HFFc6 (cell line): ENCODE measurements around the gene IBA57. TPM values are rescaled to one million over a fixed set of nuclear protein-coding genes. Genes with fewer than 3 reads are reported as not detected.
"Not testable (repeated sequence)": the region's sequence is repeated elsewhere in the genome, so short reads cannot be mapped to it uniquely, and the experiment has no call there.

Experiments used
- DNase-seq: peaks from one replicate; pipeline ENCODE4 v3.0.0-alpha.2; 2018
- H3K27ac Mint-ChIP-seq: 2 replicates; pipeline ENCODE4 v1.8.0; 2020; ENCODE audit warnings: mild to moderate bottlenecking, mixed read lengths
- H3K27me3 Mint-ChIP-seq: 2 replicates; pipeline ENCODE4 v1.8.0; 2021; ENCODE audit warnings: mild to moderate bottlenecking, moderate library complexity, mixed read lengths; ENCODE audit not compliant: insufficient read depth
- H3K36me3 Mint-ChIP-seq: 2 replicates; pipeline ENCODE4 v1.8.0; 2021; ENCODE audit warnings: low read depth, mixed read lengths
- H3K4me1 Mint-ChIP-seq: 2 replicates; pipeline ENCODE4 v1.8.0; 2020; ENCODE audit warnings: low read depth, mixed read lengths
- H3K4me3 Mint-ChIP-seq: 2 replicates; pipeline ENCODE4 v1.8.0; 2020; ENCODE audit warnings: mild to moderate bottlenecking, moderate library complexity, mixed read lengths
- H3K9me3 Mint-ChIP-seq: 2 replicates; pipeline ENCODE4 v1.8.0; 2020; ENCODE audit warnings: mild to moderate bottlenecking, mixed read lengths
- CTCF ChIP-seq: fragments of 200-600 bp; sonication (generic); IDR thresholded peaks from 2 replicates; pipeline ENCODE4 v1.5.0; 2021; ENCODE audit warnings: antibody characterized with exemption, mild to moderate bottlenecking
- total RNA-seq, 6 experiments: library from RNA; stranded (reverse); fragmentation: NEBNext Ultra II Directional; extraction: Animal tissue kit (Norgen Biotek cat#: 25700); gene quantifications; 2 replicates in 1 of 6; 3 replicates in 5 of 6; pipeline ENCODE4 v1.2.3, GENCODE V29; 2021

The IBA57 gene
- total RNA-seq, 6 experiments from 2014 or later, result 4.2 to 5.8 (median 4.7) TPM

- H3K27ac Mint-ChIP-seq, result no peak overlapping the region
- H3K36me3 Mint-ChIP-seq, result peaks cover 7% of the 10 kb centered on the region
- H3K27me3 Mint-ChIP-seq, result peaks cover 3% of the 10 kb centered on the region
- H3K9me3 Mint-ChIP-seq, result peaks cover 6% of the 10 kb centered on the region; the same call in 1 of the 2 replicates
- no peak for DNase-seq
- no peaks in the 10 kb centered on the region for H3K4me1 Mint-ChIP-seq
- H3K4me3 Mint-ChIP-seq, result no peak overlapping the region
- no peak for TF ChIP-seq CTCF
Measured at GRCh38 chr1:228185641-228185965, 20.0 kb downstream of the IBA57 start.

- not testable (repeated sequence) for H3K36me3 Mint-ChIP-seq, H3K27me3 Mint-ChIP-seq, H3K4me3 Mint-ChIP-seq, H3K27ac Mint-ChIP-seq, H3K9me3 Mint-ChIP-seq, H3K4me1 Mint-ChIP-seq, DNase-seq
Measured at GRCh38 chr1:228188249-228188648, 22.6 kb downstream of the IBA57 start.

- TF ChIP-seq CTCF, result no peak
- Mint-ChIP-seq H3K9me3 (peaks cover 6% of the 10 kb centered on the region; the same call in 1 of the 2 replicates), H3K27me3 (peaks cover 2% of the 10 kb centered on the region), H3K4me1 (no peaks in the 10 kb centered on the region), H3K27ac (no peak overlapping the region), H3K4me3 (no peak overlapping the region), H3K36me3 (peaks cover 7% of the 10 kb centered on the region; the same call in 1 of the 2 replicates)
- no peak for DNase-seq
Measured at GRCh38 chr1:228190182-228190581, 24.6 kb downstream of the IBA57 start.

GRCh38 chr1:228190778-228191177 lies 25.2 kb downstream of the IBA57 start:
- peaks cover 7% of the 10 kb centered on the region; the same call in 1 of the 2 replicates for H3K36me3 Mint-ChIP-seq
- no peak for DNase-seq
- TF ChIP-seq CTCF, result no peak
- no peak overlapping the region for H3K4me3 Mint-ChIP-seq
- peaks cover 2% of the 10 kb centered on the region; the same call in 1 of the 2 replicates for H3K27me3 Mint-ChIP-seq
- no peaks in the 10 kb centered on the region for H3K4me1 Mint-ChIP-seq
- H3K27ac Mint-ChIP-seq, result no peak overlapping the region
- peaks cover 6% of the 10 kb centered on the region; the same call in 1 of the 2 replicates for H3K9me3 Mint-ChIP-seq

- H3K4me3 Mint-ChIP-seq, result no peak overlapping the region
- peaks cover 2% of the 10 kb centered on the region; the same call in 1 of the 2 replicates for H3K27me3 Mint-ChIP-seq
- H3K27ac Mint-ChIP-seq, result no peak overlapping the region
- peaks cover 17% of the 10 kb centered on the region for H3K9me3 Mint-ChIP-seq
- no peak for DNase-seq
- H3K36me3 Mint-ChIP-seq, result peaks cover 14% of the 10 kb centered on the region
- H3K4me1 Mint-ChIP-seq, result no peaks in the 10 kb centered on the region
- no peak for TF ChIP-seq CTCF
Measured at GRCh38 chr1:228194436-228194835, 28.8 kb downstream of the IBA57 start.

GRCh38 chr1:228194921-228195812 lies 29.6 kb downstream of the IBA57 start:
- H3K27me3 Mint-ChIP-seq, result peaks cover 2% of the 10 kb centered on the region; the same call in 1 of the 2 replicates
- peaks cover 18% of the 10 kb centered on the region for H3K36me3 Mint-ChIP-seq
- DNase-seq, result no peak
- TF ChIP-seq CTCF, result no peak
- no peak overlapping the region for H3K4me3 Mint-ChIP-seq
- no peak overlapping the region for H3K27ac Mint-ChIP-seq
- no peaks in the 10 kb centered on the region for H3K4me1 Mint-ChIP-seq
- peaks cover 24% of the 10 kb centered on the region for H3K9me3 Mint-ChIP-seq
